ENCODE measurements around the gene F3. TPM values are rescaled to one million over a fixed set of nuclear protein-coding genes. Genes with fewer than 3 reads are reported as not detected.

Gene F3
- total RNA-seq, 1 donor from 2014 or later, result 6.4 TPM

- Histone ChIP-seq H3K79me2 (ENCODE audit: low read depth) (no peaks in the 10 kb centered on the region), H3K9me3 (ENCODE audit: low read depth) (no peaks in the 10 kb centered on the region), H3K9ac (no peak overlapping the region), H3K36me3 (peaks cover 5% of the 10 kb centered on the region), H3K27me3 (no peaks in the 10 kb centered on the region), H4K20me1 (ENCODE audit: low read depth) (no peaks in the 10 kb centered on the region), H3F3A (ENCODE audit: low read depth) (no peaks in the 10 kb centered on the region), H3K4me2 (no peak overlapping the region), H2AFZ (replicated peaks) (no peak overlapping the region), H3K4me1 (no peaks in the 10 kb centered on the region), H3K27ac (no peak overlapping the region), H3K4me3 (no peak overlapping the region)
- TF ChIP-seq EZH2phosphoT487 (IDR thresholded peaks at IDR 0.05), result no peak
- no peak for TF ChIP-seq EZH2 (IDR thresholded peaks at IDR 0.05)
- no peak for TF ChIP-seq CTCF (IDR thresholded peaks at IDR 0.05)
- H3K4me1 Mint-ChIP-seq, result no peaks in the 10 kb centered on the region
- H3K36me3 Mint-ChIP-seq, result peaks cover 34% of the 10 kb centered on the region
- no peaks in the 10 kb centered on the region for H3K27me3 Mint-ChIP-seq (ENCODE audit: insufficient read depth, low read depth)
- peaks cover 6% of the 10 kb centered on the region for H3K9me3 Mint-ChIP-seq
- no peak overlapping the region for H3K27ac Mint-ChIP-seq
- no peak for DNase-seq (ENCODE audit: low spot score)
- H3K4me3 Mint-ChIP-seq, result no peak overlapping the region
Measured at GRCh38 chr1:94504601-94505000, 37.0 kb downstream of the F3 start.

- Histone ChIP-seq H2AFZ (replicated peaks) (no peak overlapping the region), H3K9ac (no peak overlapping the region), H3K27ac (no peak overlapping the region), H4K20me1 (ENCODE audit: low read depth) (no peaks in the 10 kb centered on the region), H3F3A (ENCODE audit: low read depth) (no peaks in the 10 kb centered on the region), H3K9me3 (ENCODE audit: low read depth) (no peaks in the 10 kb centered on the region), H3K4me1 (no peaks in the 10 kb centered on the region), H3K79me2 (ENCODE audit: low read depth) (no peaks in the 10 kb centered on the region), H3K4me2 (no peak overlapping the region), H3K4me3 (no peak overlapping the region), H3K27me3 (no peaks in the 10 kb centered on the region), H3K36me3 (peaks cover 19% of the 10 kb centered on the region)
- no peaks in the 10 kb centered on the region for H3K9me3 Mint-ChIP-seq
- H3K36me3 Mint-ChIP-seq, result peaks cover 31% of the 10 kb centered on the region
- no peak overlapping the region for H3K4me3 Mint-ChIP-seq
- H3K27me3 Mint-ChIP-seq (ENCODE audit: insufficient read depth, low read depth), result no peaks in the 10 kb centered on the region
- no peak overlapping the region for H3K27ac Mint-ChIP-seq
- TF ChIP-seq EZH2phosphoT487 (IDR thresholded peaks at IDR 0.05), result no peak
- TF ChIP-seq CTCF (IDR thresholded peaks at IDR 0.05), result no peak
- no peak for TF ChIP-seq EZH2 (IDR thresholded peaks at IDR 0.05)
- H3K4me1 Mint-ChIP-seq, result no peaks in the 10 kb centered on the region
- DNase-seq (ENCODE audit: low spot score), result no peak
Measured at GRCh38 chr1:94503153-94503552, 38.4 kb downstream of the F3 start.

- Histone ChIP-seq H3K4me1 (no peaks in the 10 kb centered on the region), H3K36me3 (peaks cover 26% of the 10 kb centered on the region), H2AFZ (replicated peaks) (no peak overlapping the region), H3K27me3 (no peaks in the 10 kb centered on the region), H3K27ac (no peak overlapping the region), H3F3A (ENCODE audit: low read depth) (no peaks in the 10 kb centered on the region), H4K20me1 (ENCODE audit: low read depth) (no peaks in the 10 kb centered on the region), H3K4me2 (no peak overlapping the region), H3K4me3 (no peak overlapping the region), H3K9ac (no peak overlapping the region), H3K79me2 (ENCODE audit: low read depth) (no peaks in the 10 kb centered on the region), H3K9me3 (ENCODE audit: low read depth) (no peaks in the 10 kb centered on the region)
- H3K9me3 Mint-ChIP-seq, result no peaks in the 10 kb centered on the region
- no peak overlapping the region for H3K27ac Mint-ChIP-seq
- H3K36me3 Mint-ChIP-seq, result peaks cover 31% of the 10 kb centered on the region
- no peak for DNase-seq (ENCODE audit: low spot score)
- TF ChIP-seq EZH2phosphoT487 (IDR thresholded peaks at IDR 0.05), result no peak
- no peak for TF ChIP-seq EZH2 (IDR thresholded peaks at IDR 0.05)
- TF ChIP-seq CTCF (IDR thresholded peaks at IDR 0.05), result no peak
- no peaks in the 10 kb centered on the region for H3K27me3 Mint-ChIP-seq (ENCODE audit: insufficient read depth, low read depth)
- H3K4me3 Mint-ChIP-seq, result no peak overlapping the region
- no peaks in the 10 kb centered on the region for H3K4me1 Mint-ChIP-seq
Measured at GRCh38 chr1:94501935-94502334, 39.6 kb downstream of the F3 start.

Measured in neural progenitor cell (in vitro differentiated cells).